ENCODE measurements around the gene SMURF1. TPM values are rescaled to one million over a fixed set of nuclear protein-coding genes. Genes with fewer than 3 reads are reported as not detected.

Gene SMURF1
- total RNA-seq, 2 donors from 2014 or later = 33.8 to 40.9 TPM

GRCh38 chr7:99041526-99041925, 102.4 kb downstream of the SMURF1 start:
- Histone ChIP-seq H3K9me3 (no peaks in the 10 kb centered on the region), H3K36me3 (peaks cover 41% of the 10 kb centered on the region), H3K4me1 (ENCODE audit: control insufficient read depth in 1 of 2, low read depth in 2 of 2) (peaks cover 16 to 55% of the 10 kb centered on the region in 2 donors), H3K27me3 (replicated peaks; ENCODE audit: insufficient read depth) (no peaks in the 10 kb centered on the region), H3K4me3 (no peak overlapping the region), H3K27ac (peak overlapping the region; percentile 68 to 77)
- DNase-seq (ENCODE audit: low spot score) (no peak), ATAC-seq (ENCODE audit: insufficient number of reproducible peaks, low FRiP score, low read depth) (no peak)
- TF ChIP-seq CTCF (IDR thresholded peaks at IDR 0.05) = no peak

GRCh38 chr7:99040104-99040958, 103.6 kb downstream of the SMURF1 start:
- no peaks in the 10 kb centered on the region for H3K9me3 ChIP-seq
- peaks cover 43% of the 10 kb centered on the region for H3K36me3 ChIP-seq
- peaks cover 16 to 67% of the 10 kb centered on the region in 2 donors for H3K4me1 ChIP-seq (ENCODE audit: control insufficient read depth in 1 of 2, low read depth in 2 of 2)
- H3K27me3 ChIP-seq (replicated peaks; ENCODE audit: insufficient read depth) = no peaks in the 10 kb centered on the region
- TF ChIP-seq CTCF (IDR thresholded peaks at IDR 0.05) = peak; percentile 81
- ATAC-seq (ENCODE audit: insufficient number of reproducible peaks, low FRiP score, low read depth) (peak; percentile 84), DNase-seq (ENCODE audit: low spot score) (peak; percentile 43)
- H3K4me3 ChIP-seq = peak overlapping the region; percentile 10
- peak overlapping the region; percentile 68 to 77 for H3K27ac ChIP-seq

GRCh38 chr7:99039384-99039891, 104.5 kb downstream of the SMURF1 start:
- H3K9me3 ChIP-seq = no peaks in the 10 kb centered on the region
- peaks cover 16 to 67% of the 10 kb centered on the region in 2 donors for H3K4me1 ChIP-seq (ENCODE audit: control insufficient read depth in 1 of 2, low read depth in 2 of 2)
- H3K4me3 ChIP-seq = no peak overlapping the region
- TF ChIP-seq CTCF (IDR thresholded peaks at IDR 0.05) = no peak
- DNase-seq (ENCODE audit: low spot score) (no peak), ATAC-seq (ENCODE audit: insufficient number of reproducible peaks, low FRiP score, low read depth) (no peak)
- peaks cover 43% of the 10 kb centered on the region for H3K36me3 ChIP-seq
- H3K27me3 ChIP-seq (replicated peaks; ENCODE audit: insufficient read depth) = no peaks in the 10 kb centered on the region
- peak overlapping the region in 1 of 2 donors; percentile 68 for H3K27ac ChIP-seq

GRCh38 chr7:99038086-99038855, 105.6 kb downstream of the SMURF1 start:
- H3K27ac ChIP-seq = peak overlapping the region in 1 of 2 donors; percentile 19
- no peak overlapping the region for H3K4me3 ChIP-seq
- peaks cover 16 to 59% of the 10 kb centered on the region in 2 donors for H3K4me1 ChIP-seq (ENCODE audit: control insufficient read depth in 1 of 2, low read depth in 2 of 2)
- no peaks in the 10 kb centered on the region for H3K9me3 ChIP-seq
- ATAC-seq (ENCODE audit: insufficient number of reproducible peaks, low FRiP score, low read depth) (no peak), DNase-seq (ENCODE audit: low spot score) (no peak)
- peaks cover 48% of the 10 kb centered on the region for H3K36me3 ChIP-seq
- no peak for TF ChIP-seq CTCF (IDR thresholded peaks at IDR 0.05)
- H3K27me3 ChIP-seq (replicated peaks; ENCODE audit: insufficient read depth) = no peaks in the 10 kb centered on the region
